KMS-11 (cell line): ENCODE measurements around the gene FCHSD2.

Experiments used
- H2AFZ ChIP-seq: fragments of 200-600 bp; sonication (generic); 2 replicates; pipeline ENCODE4 v1.6.1; 2016; ENCODE audit warnings: antibody characterized with exemption, mixed run types, low read depth
- H3K27ac ChIP-seq: fragments of 200-600 bp; sonication (generic); 2 replicates; pipeline ENCODE4 v1.6.1; 2016; ENCODE audit warnings: mild to moderate bottlenecking, mixed run types
- H3K27me3 ChIP-seq: fragments of 200-600 bp; sonication (generic); 2 replicates; pipeline ENCODE4 v1.6.1; 2017; ENCODE audit warnings: mild to moderate bottlenecking, low read depth, mixed run types, moderate library complexity; ENCODE audit not compliant: insufficient read depth
- H3K36me3 ChIP-seq: fragments of 200-600 bp; sonication (generic); 2 replicates; pipeline ENCODE4 v1.6.1; 2017; ENCODE audit warnings: mild to moderate bottlenecking, mixed run types; ENCODE audit not compliant: insufficient read depth
- H3K4me1 ChIP-seq: fragments of 200-600 bp; sonication (generic); 2 replicates; pipeline ENCODE4 v1.6.1; 2016; ENCODE audit warnings: mild to moderate bottlenecking, low read depth, mixed run types; ENCODE audit not compliant: poor library complexity, severe bottlenecking
- H3K4me2 ChIP-seq: fragments of 200-600 bp; sonication (generic); 2 replicates; pipeline ENCODE4 v1.7.0; 2016; ENCODE audit warnings: mild to moderate bottlenecking, mixed run types
- H3K4me3 ChIP-seq: fragments of 200-600 bp; sonication (generic); IDR thresholded peaks from 2 replicates; pipeline ENCODE4 v1.6.1; 2017; ENCODE audit warnings: low read depth, low read length, mixed read lengths; ENCODE audit not compliant: insufficient read depth
- H3K79me2 ChIP-seq: fragments of 200-600 bp; sonication (generic); 2 replicates; pipeline ENCODE4 v1.6.1; 2016; ENCODE audit warnings: low read depth, mixed run types; ENCODE audit not compliant: insufficient read depth
- H3K9ac ChIP-seq: fragments of 200-600 bp; sonication (generic); 2 replicates; pipeline ENCODE4 v1.6.1; 2016; ENCODE audit warnings: mild to moderate bottlenecking, mixed run types
- H4K20me1 ChIP-seq: fragments of 200-600 bp; sonication (generic); 2 replicates; pipeline ENCODE4 v1.6.1; 2016; ENCODE audit warnings: mild to moderate bottlenecking, mixed run types; ENCODE audit not compliant: insufficient read depth
- CTCF ChIP-seq: fragments of 200-600 bp; sonication (generic); conservative IDR thresholded peaks from 2 replicates; pipeline ENCODE4 v1.6.1; 2017; ENCODE audit warnings: low read depth, mild to moderate bottlenecking, antibody characterized with exemption, low read length, moderate library complexity, mixed read lengths

The FCHSD2 gene

GRCh38 chr11:73178681-73179080, 36.6 kb upstream of the FCHSD2 start:
- H3K4me2 ChIP-seq: no peak overlapping the region
- no peak overlapping the region for H3K4me3 ChIP-seq
- H3K9ac ChIP-seq: no peak overlapping the region
- H3K4me1 ChIP-seq: peaks cover 14% of the 10 kb centered on the region
- H4K20me1 ChIP-seq: no peaks in the 10 kb centered on the region
- no peaks in the 10 kb centered on the region for H3K36me3 ChIP-seq
- H3K27me3 ChIP-seq: no peaks in the 10 kb centered on the region
- TF ChIP-seq CTCF: no peak
- H3K79me2 ChIP-seq: no peaks in the 10 kb centered on the region
- H2AFZ ChIP-seq: no peak overlapping the region
- H3K27ac ChIP-seq: no peak overlapping the region

DNA sequence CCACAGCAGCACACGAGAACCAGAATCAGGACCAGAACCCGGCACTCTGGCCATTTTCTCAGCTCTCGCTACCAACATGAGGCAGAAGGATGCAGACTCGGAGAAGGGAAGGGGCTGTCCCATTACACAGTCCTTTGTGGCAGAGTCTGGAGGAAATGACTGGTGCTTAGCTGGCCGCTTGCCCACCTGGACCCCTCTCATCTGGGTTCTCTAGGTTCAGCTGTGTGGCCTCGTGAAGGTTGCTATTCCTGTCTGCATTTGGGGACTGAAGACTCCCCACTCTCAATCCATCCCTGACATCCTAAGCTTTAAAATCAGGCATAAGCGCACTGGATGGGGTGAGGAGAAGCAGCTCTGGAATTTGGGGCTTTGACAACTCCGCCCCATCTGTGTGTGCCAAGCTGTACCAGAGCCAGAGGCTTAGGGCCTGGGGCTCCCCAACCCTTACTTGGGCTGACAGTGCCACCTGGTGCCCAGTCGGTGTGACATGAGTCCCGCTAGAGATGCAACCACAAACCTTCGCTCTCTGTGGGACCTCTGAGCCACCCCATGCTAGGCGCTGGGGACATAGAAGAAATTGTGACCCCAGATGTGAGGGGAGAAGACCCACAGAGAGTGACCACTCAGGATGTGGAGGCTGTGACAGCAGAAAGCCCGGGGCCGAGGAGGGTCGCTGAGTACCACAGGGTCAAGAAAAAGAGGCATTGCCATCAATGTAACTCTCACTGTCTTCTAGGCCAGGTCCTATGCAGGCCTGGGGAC, 35.8 kb upstream of the FCHSD2 start:
- Histone ChIP-seq H3K9ac (no peak overlapping the region), H3K4me2 (no peak overlapping the region; the same call in 1 of the 2 replicates), H3K27me3 (no peaks in the 10 kb centered on the region), H3K36me3 (no peaks in the 10 kb centered on the region), H4K20me1 (no peaks in the 10 kb centered on the region), H3K79me2 (no peaks in the 10 kb centered on the region), H3K4me3 (no peak overlapping the region), H3K4me1 (peaks cover 14% of the 10 kb centered on the region), H2AFZ (no peak overlapping the region), H3K27ac (no peak overlapping the region)
- peak; percentile 91 for TF ChIP-seq CTCF

GRCh38 chr11:73177380-73177777, 35.3 kb upstream of the FCHSD2 start:
- Histone ChIP-seq H3K36me3 (no peaks in the 10 kb centered on the region), H3K4me2 (no peak overlapping the region), H3K4me3 (no peak overlapping the region), H2AFZ (no peak overlapping the region), H4K20me1 (no peaks in the 10 kb centered on the region), H3K27me3 (no peaks in the 10 kb centered on the region), H3K79me2 (no peaks in the 10 kb centered on the region), H3K9ac (no peak overlapping the region), H3K4me1 (peaks cover 14% of the 10 kb centered on the region), H3K27ac (no peak overlapping the region)
- TF ChIP-seq CTCF: no peak

- H3K79me2 ChIP-seq: no peaks in the 10 kb centered on the region
- H3K9ac ChIP-seq: no peak overlapping the region
- peaks cover 14% of the 10 kb centered on the region for H3K4me1 ChIP-seq
- no peaks in the 10 kb centered on the region for H4K20me1 ChIP-seq
- H3K4me3 ChIP-seq: no peak overlapping the region
- no peak for TF ChIP-seq CTCF
- H3K27me3 ChIP-seq: no peaks in the 10 kb centered on the region
- H3K27ac ChIP-seq: no peak overlapping the region
- no peak overlapping the region for H3K4me2 ChIP-seq
- no peaks in the 10 kb centered on the region for H3K36me3 ChIP-seq
- H2AFZ ChIP-seq: no peak overlapping the region
Measured at GRCh38 chr11:73176874-73177155, 34.7 kb upstream of the FCHSD2 start.
